Measurements from ENCODE around the gene LPCAT3. TPM values are rescaled to one million over a fixed set of nuclear protein-coding genes. Genes with fewer than 3 reads are reported as not detected.

LPCAT3 gene
- polyA plus RNA-seq, 1 donor (not counting 4 experiments of a cell fraction or from before 2014, with no cell fraction given): 69.1 TPM

GRCh38 chr12:6957151-6957701 is 61.0 kb downstream of the LPCAT3 start:
- no peaks in the 10 kb centered on the region for H3K79me2 ChIP-seq (ENCODE audit: control insufficient read depth, insufficient read depth, low read length)
- no peak overlapping the region for H3K27ac ChIP-seq (ENCODE audit: control insufficient read depth, insufficient read depth, low read length)
- no peak for DNase-seq (ENCODE audit: low read depth, low spot score)
- H3K9me3 ChIP-seq (ENCODE audit: control insufficient read depth, low read depth, low read length): no peaks in the 10 kb centered on the region
- no peak overlapping the region for H2AFZ ChIP-seq (ENCODE audit: control insufficient read depth, low read length)
- no peaks in the 10 kb centered on the region for H3K27me3 ChIP-seq (ENCODE audit: control insufficient read depth, extremely low read depth, insufficient read depth, low read length)
- H3K4me1 ChIP-seq (ENCODE audit: control insufficient read depth, extremely low read depth, insufficient read depth, low read length): peaks cover 28% of the 10 kb centered on the region
- H4K20me1 ChIP-seq (ENCODE audit: control insufficient read depth, extremely low read depth, insufficient read depth, low read length): no peaks in the 10 kb centered on the region
- dilution Hi-C loops (cut with MboI; ENCODE audit: extremely low pct_ligation_motif_present, low sequenced_read_pairs): no loop called here
- H3K4me3 ChIP-seq (ENCODE audit: control insufficient read depth in 2 of 3, extremely low read depth in 1 of 3, insufficient read depth in 2 of 3, low read depth in 1 of 3, low read length in 3 of 3): no peak overlapping the region
- peaks cover 0 to 1% of the 10 kb centered on the region in 2 experiments for H3K36me3 ChIP-seq (ENCODE audit: control insufficient read depth in 2 of 2, extremely low read depth in 1 of 2, insufficient read depth in 2 of 2, low read length in 2 of 2)
- no peak for FAIRE-seq
- no peak overlapping the region for H3K9ac ChIP-seq (ENCODE audit: control insufficient read depth, extremely low read depth, insufficient read depth, low read length)
- H3K9me1 ChIP-seq (ENCODE audit: control insufficient read depth, extremely low read depth, insufficient read depth, low read length): no peaks in the 10 kb centered on the region
- no peak overlapping the region for H3K4me2 ChIP-seq (ENCODE audit: control insufficient read depth, extremely low read depth, insufficient read depth, low read depth, low read length)
- TF ChIP-seq EZH2 (IDR thresholded peaks at IDR 0.05; ENCODE audit: low read length) (no peak), CTCF (optimal IDR thresholded peaks at IDR 0.05 in 1 of 3, IDR thresholded peaks at IDR 0.05 in 1 of 3, conservative IDR thresholded peaks at IDR 0.05 in 1 of 3; ENCODE audit: extremely low read depth in 1 of 3, insufficient read depth in 2 of 3, low read length in 3 of 3) (no peak)

- Histone ChIP-seq H3K4me2 (ENCODE audit: control insufficient read depth, extremely low read depth, insufficient read depth, low read depth, low read length) (no peak overlapping the region), H3K9me3 (ENCODE audit: control insufficient read depth, low read depth, low read length) (no peaks in the 10 kb centered on the region), H3K9ac (ENCODE audit: control insufficient read depth, extremely low read depth, insufficient read depth, low read length) (no peak overlapping the region), H3K9me1 (ENCODE audit: control insufficient read depth, extremely low read depth, insufficient read depth, low read length) (no peaks in the 10 kb centered on the region), H3K27ac (ENCODE audit: control insufficient read depth, insufficient read depth, low read length) (no peak overlapping the region), H3K36me3 (ENCODE audit: control insufficient read depth in 2 of 2, extremely low read depth in 1 of 2, insufficient read depth in 2 of 2, low read length in 2 of 2) (peaks cover 0 to 1% of the 10 kb centered on the region in 2 experiments), H3K4me1 (ENCODE audit: control insufficient read depth, extremely low read depth, insufficient read depth, low read length) (peaks cover 18% of the 10 kb centered on the region), H2AFZ (ENCODE audit: control insufficient read depth, low read length) (no peak overlapping the region), H4K20me1 (ENCODE audit: control insufficient read depth, extremely low read depth, insufficient read depth, low read length) (no peaks in the 10 kb centered on the region), H3K27me3 (ENCODE audit: control insufficient read depth, extremely low read depth, insufficient read depth, low read length) (no peaks in the 10 kb centered on the region), H3K79me2 (ENCODE audit: control insufficient read depth, insufficient read depth, low read length) (no peaks in the 10 kb centered on the region), H3K4me3 (ENCODE audit: control insufficient read depth in 2 of 3, extremely low read depth in 1 of 3, insufficient read depth in 2 of 3, low read depth in 1 of 3, low read length in 3 of 3) (no peak overlapping the region)
- FAIRE-seq: no peak
- TF ChIP-seq CTCF (optimal IDR thresholded peaks at IDR 0.05 in 1 of 3, IDR thresholded peaks at IDR 0.05 in 1 of 3, conservative IDR thresholded peaks at IDR 0.05 in 1 of 3; ENCODE audit: extremely low read depth in 1 of 3, insufficient read depth in 2 of 3, low read length in 3 of 3): no peak
- TF ChIP-seq EZH2 (IDR thresholded peaks at IDR 0.05; ENCODE audit: low read length): no peak
- DNase-seq (ENCODE audit: low read depth, low spot score): no peak
- dilution Hi-C loops (cut with MboI; ENCODE audit: extremely low pct_ligation_motif_present, low sequenced_read_pairs): no loop called here
Observed at GRCh38 chr12:6956021-6956727, 62.1 kb downstream of the LPCAT3 start.
